Suppressor macrophage treated with lipopolysaccharide for 1 hour (primary cell): ENCODE results near the gene CAPSL.
"Not testable (repeated sequence)": the region's sequence is repeated elsewhere in the genome, so short reads cannot be mapped to it uniquely, and the experiment has no call there.

ENCODE experiments used
- DNase-seq, 3 donors: peaks; one replicate each; pipeline ENCODE4 v3.0.0-alpha.2; 2020 to 2022

The CAPSL gene

DNA sequence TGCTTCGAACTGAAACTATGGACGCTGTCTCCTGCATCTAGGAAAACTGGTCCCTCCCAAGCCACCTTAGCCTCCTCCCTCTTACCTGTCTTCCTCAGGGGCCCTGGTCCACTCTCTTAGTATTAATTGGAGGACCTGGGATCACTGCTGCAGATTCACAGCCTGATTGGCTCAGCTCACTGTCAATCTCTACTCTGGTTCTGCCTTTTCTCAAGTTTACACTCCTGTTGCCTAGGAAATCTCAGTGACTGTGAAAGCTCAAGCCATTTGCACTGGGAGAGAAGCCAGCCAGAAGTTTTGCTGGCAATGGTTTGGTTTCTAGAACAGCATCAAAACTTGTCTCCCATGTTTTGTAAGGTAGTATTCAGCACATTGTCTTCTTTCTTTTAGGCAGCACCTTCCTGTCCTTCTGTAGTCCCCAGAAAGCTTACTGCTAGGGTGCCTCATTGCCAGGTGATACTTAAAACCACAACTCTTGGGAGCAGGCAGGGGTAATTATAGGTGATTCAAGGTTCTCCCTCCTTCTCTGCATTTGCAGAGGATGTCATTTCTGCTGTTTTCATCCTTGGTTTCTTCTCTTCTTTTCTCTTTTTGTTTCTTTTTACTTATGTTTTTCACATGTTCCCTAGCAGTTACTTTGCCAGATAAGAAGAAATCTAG, at the start of gene CAPSL:
Gene CAPSL (minus strand): TSS at position 55 of the 660 bp plus-strand sequence. CDS start 17,502 bp downstream, outside the sequence.
- peak in 2 of 3 donors; percentile 23 to 29 for DNase-seq

DNA sequence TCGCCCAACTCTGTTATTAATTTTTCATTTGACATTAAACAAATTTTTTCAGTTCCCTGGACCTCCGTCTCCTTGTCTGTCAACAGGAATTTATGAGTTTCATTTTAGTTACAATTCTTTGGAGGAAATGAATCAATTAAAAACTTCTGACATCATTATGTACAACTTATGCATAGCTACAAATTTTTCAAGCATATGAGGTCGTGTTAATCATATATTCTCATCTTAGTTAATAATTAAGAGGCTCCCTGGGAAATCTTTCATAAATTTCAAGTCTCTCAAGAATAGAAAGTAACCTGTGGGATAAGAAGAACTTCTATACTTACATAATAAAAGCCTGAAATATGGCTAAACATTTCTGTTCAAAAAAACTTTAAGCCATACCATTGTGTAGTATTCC, 49.4 kb upstream of the CAPSL start:
- no peak for DNase-seq

DNA sequence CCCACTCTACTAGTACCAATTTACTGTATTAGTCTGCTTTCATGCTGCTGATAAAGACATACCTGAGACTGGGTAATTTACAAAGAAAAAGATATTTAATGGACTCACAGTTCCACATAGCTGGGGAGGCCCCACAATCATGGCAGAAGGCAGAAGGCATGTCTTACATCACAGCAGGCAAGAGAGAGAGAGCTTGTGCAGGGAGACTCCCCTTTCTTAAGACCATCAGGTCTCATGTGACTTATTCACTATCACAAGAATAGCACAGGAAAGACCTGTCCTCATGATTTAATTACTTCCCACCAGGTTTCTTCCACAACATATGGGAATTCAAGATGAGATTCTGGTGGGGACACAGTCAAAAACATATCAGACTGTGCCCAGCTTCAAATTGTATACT, 41.3 kb upstream of the CAPSL start:
- DNase-seq: peak; percentile 14 to 47 (median 34)

DNA sequence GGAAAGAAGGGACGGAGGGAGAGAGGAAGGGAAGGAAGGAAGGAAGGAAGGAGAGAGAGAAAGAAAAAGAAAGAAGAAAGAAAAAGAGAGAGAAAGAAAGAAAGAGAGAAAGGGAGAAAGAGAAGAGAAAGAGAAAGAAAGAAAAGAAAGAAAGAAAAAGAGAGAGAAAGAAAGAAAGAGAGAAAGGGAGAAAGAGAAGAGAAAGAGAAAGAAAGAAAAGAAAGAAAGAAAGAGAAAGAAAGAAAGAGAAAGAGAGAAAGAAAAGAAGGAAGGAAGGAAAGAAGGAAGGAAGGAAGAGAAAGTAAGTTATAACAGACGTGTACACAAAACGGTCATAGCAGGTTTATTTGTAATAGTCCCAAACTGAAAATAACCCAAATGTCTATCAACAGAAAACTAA, 38.4 kb upstream of the CAPSL start:
- DNase-seq: not testable (repeated sequence)

DNA sequence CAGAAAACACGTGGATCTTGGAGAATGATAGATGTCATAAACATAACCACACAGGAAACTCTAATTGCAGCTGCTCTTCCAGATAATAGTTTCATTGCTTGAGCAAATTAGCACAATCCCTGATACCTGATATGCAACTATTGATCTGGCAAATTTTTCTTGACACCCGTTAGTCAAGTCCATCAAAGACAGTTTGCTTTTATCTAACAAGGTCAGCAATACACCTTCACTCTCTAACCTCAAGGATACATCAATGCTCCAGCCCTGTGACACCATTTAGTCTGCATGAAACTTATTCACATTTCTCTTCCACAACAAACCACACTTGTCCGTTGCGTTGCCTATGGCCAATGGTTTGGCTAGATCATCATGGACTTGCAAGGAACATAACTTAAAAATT, 36.1 kb upstream of the CAPSL start:
- DNase-seq: no peak

DNA sequence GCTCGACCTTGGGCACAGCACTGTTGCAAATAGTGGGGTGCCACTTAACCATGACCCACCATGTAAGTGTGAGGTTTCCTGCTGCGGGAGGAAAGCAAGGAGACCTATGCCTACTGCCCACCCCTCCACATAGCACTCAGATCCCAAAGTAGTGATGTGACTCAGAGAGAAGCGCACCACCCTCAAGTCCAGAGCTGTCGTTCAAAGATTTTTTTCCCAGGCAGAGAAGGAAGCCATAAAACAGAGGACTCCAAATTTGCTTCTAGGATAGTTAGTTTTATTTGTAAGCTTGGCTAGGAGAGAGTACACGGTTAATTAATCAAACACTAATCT, 33.4 kb upstream of the CAPSL start:
- DNase-seq: no peak

DNA sequence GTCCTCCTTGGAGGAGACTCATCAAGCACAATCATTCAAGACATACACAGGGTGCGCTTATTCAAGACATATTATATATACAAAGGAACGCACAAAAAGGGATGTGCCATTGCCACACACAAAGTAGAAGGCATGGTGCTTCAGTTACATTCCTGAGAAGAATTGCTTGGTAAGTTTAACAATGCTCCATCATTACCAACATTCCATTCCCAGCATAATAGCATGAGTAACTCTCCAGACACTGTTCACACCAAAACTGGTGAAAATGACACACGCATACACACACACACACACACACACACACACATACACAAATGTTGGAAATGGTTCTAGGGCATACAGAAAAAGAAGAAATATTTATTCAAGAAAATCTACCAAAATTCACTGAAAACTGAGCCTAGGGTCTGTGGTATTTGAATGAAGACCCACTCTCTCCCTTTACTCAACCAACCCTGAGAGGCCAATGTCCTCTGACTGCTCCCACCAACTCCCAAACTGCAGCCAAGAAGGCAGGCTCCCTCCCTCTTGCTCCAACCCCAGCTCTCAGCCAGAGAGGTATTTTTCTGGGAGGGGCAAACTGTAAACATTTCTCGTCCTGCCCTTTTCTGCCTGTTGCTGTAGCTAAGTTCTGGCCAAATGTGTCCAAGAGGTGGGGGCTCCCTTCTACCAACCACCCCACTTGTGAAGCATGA, 32.9 kb upstream of the CAPSL start:
- DNase-seq: no peak

DNA sequence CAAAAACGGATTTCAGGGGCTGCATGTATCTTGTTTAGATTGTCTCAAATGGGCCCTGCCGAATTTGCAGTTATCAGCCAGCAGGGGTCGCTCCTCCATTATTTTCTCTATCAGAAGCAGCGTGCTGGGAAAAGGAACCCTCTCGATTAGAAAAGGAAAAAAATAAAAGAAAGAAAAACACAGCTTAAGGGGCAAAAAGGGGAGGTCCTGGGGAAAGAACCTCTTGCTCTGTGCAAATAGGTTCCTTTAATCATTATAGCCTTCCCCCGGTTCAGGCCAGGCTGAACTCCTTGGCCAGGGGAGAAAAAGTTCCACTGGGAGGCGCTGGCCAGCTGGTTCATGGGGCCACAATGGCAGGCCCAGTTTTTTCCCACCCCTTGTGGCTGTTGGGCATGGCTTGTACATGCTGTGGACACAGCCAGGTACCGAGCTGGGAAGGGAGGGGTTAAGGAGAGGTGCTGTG, 25.0 kb upstream of the CAPSL start:
- DNase-seq: peak; percentile 29 to 55 (median 51)

DNA sequence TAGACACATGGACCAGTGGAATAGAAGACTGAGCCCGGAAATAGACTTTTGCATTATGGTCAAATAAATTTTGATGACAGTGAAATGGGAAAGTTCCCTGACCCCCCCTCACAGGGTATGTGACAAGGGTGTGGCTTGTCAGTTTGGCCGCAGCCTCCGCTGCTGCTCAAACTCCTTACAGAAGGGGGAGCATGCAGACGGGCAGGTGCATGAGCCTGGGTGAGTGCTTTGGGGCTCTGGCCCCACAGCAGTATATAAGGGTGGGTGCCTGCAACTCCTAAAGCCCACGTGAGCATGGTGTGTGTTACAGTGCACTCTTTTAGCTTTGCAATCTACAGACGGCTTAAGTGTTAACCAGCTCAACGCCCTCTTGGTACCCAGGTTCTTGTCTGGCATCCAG, 21.9 kb upstream of the CAPSL start:
- DNase-seq: no peak

DNA sequence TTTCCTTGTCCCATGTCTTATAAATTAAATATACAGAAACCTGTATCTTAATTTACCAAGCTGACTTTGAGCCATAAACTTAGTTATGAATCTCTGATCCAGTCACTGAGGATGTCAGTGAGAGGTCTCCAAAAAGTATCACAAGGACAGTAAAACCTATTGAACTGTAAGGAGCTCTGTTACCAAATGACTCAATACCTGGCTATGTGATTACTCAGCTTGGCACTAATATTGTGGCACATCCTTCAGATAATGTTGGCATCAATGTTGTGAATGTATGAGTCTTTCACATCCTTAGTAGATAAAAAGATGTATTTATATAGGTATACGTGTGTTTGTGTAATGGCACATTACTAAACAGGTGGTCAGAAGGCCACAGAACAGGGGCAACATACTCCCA, 18.0 kb upstream of the CAPSL start:
- DNase-seq: no peak

DNA sequence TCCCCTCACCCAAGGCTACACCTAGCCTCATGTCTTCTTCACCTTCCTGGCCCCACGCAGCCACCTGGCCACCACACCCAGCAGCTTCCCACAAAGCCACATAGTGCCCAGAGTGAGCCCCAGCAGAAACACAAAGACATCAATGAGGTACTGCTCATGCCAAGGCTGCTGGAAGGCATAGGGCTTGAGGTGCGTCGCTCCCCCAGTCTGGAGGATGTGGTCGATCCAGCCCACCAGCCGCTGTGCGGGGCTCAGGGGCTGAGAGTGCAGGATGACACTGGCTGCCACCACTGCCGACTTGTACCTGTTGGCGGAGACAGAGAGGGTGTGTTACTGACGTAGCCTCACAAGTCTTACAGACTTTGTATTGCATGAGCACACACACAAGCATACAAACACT, 15.8 kb upstream of the CAPSL start:
- DNase-seq: no peak

DNA sequence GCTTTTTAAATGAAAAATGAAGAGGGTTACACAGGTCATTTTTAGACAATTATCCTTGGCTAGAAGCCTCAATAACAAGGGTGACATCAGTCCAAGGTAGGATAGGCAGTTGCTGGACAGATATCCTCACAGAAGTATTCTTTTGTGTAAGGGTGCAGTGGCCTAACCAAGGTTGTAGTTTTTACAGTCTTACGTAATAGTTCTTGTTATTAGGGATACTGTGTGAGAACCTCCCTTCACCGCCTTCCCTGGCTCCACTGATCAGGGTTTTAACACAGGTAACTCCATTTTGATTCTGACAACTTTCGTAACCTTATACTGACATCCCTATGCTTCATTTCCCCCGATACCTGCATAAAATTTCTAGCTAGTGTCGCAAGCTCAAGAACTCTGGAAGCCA, 8.7 kb upstream of the CAPSL start:
- no peak for DNase-seq

DNA sequence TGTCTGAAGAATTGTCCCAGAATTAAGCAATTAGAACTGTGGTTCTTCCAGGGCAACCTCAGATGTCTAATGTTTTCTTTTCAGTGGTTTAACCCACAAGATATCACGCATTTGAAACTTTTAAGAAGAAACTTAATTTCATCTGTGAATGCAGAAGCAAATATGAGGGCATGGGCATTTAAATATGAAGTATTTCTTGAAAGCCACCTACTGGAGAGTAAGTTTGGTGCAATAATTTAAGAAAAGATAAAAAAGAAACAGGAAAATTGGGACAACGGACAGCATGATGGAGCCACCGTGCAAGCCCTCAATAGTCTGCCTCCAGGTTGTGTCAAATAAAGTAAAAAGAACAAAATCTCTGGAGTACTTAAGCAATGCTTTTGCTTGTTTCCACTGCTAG, 1.2 kb upstream of the CAPSL start:
- DNase-seq: no peak

DNA sequence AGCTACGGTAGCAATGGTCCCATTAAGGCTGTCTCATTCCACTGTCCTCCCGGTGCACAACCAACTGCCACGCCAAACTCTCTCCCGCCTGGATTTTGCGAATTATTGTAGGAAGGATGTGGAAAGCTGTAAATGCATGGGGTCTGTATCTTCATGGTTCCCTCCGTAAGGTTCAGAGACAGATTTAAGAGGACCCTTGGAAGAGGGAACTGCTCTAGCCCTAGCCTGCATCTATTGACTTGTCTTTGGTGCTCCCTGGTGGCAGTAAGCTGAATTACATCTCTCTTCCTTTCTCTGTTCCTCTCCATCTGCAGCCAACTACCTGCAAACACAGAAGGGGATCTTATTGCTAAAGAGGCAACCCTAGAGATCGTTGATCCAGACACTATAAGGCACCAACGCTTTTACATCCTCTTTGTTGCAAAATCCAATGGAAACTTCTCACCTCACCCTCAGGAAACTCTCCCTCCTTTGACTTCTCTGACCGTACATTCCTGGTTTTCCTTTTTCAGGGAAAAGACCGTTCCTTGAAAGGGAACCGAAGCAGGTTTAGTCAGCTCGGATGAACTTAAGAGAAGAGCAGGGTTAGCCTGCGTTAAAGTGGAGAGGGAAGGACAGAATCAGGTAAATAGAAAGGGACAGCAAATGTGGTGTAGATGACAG, 11.9 kb downstream of the CAPSL start:
- DNase-seq: peak; percentile 72 to 80 (median 72)

DNA sequence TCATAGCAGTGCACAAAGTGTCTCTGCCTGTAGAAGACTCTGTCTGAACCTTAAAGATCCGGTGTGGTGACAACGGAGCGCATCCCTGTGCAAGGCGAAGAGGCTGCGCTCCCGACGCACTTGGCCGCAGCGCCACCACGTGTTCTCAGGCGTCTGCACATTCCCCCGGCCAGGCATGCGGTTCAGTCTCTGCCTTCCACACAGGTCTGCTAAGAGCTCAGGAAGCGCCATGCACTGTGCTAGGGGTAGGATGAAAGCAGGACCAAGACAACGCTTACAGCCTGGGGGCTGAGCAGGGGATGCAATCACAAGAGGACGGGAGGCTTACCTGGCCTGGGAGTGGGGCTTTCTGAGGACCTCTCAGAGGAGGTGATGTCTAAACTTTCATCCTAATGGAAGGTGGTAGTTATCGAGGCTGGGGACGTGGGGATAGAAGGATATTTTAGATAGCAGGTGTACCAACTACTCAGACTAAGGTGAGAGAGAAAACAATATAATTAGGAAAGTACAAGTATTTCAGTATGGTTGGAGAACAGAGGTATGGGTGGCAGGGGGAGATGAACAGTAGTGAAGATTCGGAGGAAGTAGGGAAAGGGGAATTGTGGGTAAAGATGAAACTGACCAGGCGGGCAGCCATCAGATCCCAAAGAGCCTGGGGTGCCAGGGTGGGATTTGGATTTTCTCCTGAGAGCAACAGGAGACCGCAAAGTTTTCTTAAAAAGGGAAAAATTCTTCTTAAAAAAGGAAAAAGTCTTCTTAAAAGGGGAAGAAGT, 13.3 kb downstream of the CAPSL start:
- peak; percentile 78 to 89 (median 82) for DNase-seq

DNA sequence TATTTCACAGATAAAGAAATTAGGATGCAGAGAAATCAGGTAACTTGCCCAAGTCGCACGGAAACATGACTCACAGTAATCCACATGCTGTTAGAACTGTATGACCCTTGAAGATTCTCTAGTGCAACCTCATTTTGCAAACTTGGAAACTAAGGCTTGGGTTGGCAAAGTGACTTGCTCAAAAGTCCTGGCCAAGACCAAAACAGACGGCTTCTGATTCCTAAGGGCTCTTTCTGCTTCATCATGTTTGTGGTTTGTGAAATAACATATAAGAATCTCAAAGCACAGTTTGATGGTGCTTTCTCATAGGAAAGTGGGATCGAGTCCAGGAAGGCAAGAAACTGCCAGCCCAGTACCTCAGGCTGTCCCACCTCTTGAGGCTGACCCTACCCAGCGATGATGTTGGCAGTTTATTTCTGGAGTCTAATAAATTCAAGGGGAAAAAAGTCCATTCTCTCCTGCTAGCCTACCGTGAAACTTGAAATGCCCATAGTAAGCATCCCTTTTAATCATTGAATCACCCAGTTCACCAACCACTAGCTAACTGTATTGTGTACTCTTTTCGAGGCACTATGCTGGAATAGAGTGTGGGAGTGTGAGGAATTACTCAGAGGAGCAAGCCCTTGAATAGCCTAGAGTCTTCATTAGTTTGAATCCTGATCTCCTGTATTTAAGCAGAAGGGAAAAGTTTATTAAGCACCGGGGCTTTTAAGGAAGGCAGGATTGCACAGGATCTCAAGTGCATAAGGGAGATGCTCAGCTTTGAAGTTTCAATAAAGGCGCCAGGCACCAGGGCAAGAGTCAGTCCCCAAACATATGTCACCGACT, 14.1 kb downstream of the CAPSL start:
- DNase-seq: peak in 1 of 3 donors; percentile 22

DNA sequence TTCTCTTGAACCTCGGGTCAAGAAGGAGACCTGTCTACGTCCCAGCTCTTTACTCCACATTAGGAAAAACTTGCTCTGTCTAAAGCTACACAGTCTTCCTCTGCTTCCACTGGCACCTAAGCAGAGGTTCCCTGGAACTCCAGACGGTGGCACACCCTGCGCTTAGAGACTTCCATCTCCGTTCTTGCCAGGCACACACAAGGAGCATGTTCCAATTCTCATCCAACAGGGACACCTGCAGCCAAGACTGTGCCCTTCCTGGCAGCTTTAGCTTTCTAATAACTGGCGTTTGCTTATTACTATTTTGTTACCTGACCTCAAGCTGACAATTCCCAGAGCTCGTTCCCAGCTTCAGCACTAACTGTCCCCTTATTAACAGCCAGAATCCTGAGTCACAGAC, 16.0 kb downstream of the CAPSL start:
- DNase-seq: no peak

DNA sequence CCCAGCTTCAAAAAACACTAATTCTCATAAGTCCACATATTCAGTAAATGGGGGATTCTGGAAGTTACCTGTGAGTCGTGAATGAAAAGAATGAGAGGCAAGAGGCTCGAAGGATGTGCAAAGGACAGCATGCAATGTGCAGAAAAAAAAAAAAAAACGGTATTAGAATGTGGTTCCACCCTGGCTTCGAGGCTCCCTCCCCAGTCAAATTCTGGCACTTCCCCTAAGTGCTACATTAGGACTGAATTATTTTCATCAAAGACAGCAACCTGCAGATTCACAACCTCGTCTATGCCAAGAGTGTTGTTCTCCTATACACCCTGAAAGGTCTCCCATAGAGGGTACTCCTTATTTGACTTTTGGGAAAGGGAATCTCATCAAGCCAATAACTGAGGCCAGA, 16.5 kb downstream of the CAPSL start:
- DNase-seq: no peak

DNA sequence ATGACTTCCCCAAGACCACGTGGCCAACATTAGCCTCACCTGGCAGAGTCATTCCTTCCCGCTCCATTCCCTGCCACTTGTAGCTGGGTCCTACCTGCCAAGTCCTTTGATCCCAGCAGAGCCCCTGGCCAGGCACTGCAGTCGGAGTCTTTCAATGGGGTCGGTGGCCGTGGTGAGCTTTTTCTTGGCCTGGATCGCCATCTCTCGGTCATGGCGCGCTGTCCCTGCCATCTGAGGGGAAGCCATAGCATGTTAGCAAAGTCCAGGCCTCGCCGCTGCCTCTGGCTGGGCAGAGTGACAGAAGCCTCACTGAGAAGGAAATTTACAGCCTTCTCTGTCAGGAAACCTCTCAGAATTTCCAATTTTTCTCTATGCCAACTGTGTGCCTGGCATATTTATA, 17.5 kb downstream of the CAPSL start:
- DNase-seq: no peak

DNA sequence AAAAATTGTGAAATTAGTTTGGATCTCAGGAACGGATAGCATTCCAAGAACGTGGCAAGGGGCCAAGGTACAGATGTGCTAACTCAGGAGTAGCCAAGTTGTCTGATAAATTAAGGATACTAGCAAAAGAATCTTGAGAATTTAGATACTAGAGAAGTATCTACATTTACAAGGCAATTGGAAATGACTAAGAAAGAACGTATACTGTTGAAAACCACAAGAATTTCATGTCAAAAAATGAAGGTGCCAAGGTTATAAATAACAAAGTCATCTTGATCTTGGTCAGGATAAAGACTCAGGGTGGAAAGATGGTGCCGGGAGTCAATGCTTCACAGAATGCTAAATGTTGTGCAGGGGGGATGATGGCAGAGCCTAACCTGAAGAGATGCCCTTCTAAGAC, 19.2 kb downstream of the CAPSL start:
- no peak for DNase-seq

DNA sequence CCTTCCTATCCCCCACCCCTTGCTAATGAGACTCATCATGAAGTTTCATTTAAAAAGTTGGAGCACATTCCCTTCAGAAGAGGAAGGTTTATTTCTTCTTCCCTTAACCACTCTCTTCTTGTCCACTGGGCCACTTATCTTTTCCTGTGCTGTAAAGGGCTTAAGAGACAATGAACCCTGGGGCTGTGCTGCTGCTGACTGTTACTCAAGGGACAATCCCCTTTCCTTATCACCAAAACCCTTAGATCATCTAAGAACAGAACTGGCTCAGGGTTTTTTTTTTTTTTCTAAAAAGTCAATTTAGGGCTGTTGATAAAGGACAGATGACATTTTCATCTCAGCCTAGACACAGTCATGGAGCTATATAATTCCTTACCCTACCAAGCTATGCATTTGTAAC, 29.6 kb downstream of the CAPSL start:
- DNase-seq: no peak

DNA sequence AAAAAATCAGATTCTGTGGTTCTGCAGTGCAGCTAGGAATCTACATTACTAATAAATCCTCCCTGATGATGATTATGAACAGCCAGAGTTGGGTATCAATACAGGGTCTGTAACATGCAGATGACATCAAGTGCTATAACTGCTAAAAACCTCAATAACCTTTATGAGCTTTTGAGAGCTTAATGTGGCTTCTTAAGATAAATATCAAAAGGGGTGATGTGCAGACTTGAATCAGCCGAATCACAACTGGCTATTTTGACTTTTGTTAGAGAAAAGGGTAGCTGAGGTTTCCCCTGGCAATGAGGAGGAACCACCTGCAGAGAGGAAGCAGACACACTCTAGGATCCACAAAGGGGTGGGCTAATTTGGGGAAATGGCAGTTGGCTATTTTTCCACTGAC, 30.2 kb downstream of the CAPSL start:
- DNase-seq: no peak
